ENCODE results near the gene REXO5. TPM values are rescaled to one million over a fixed set of nuclear protein-coding genes. Genes with fewer than 3 reads are reported as not detected.

Gene REXO5
- total RNA-seq, 1 experiment from 2014 or later: 6.7 TPM

GRCh38 chr16:20851601-20852000, 45.3 kb downstream of the REXO5 start:
- Histone ChIP-seq H3K79me1 (ENCODE audit: insufficient read depth, low read depth, low read length, poor library complexity, severe bottlenecking) (no peaks in the 10 kb centered on the region), H3K4me1 (ENCODE audit: insufficient read depth, low read length) (no peaks in the 10 kb centered on the region; the same call in 1 of the 2 replicates), H3K9me3 (ENCODE audit: control insufficient read depth, low read depth, low read length) (no peaks in the 10 kb centered on the region), H3K23me2 (ENCODE audit: insufficient read length, low read depth, low read length, poor library complexity, severe bottlenecking) (no peaks in the 10 kb centered on the region), H4K8ac (replicated peaks; ENCODE audit: insufficient read length, low read depth, low read length) (no peak overlapping the region), H3K79me2 (ENCODE audit: insufficient read depth, low read length) (no peaks in the 10 kb centered on the region), H3K9ac (ENCODE audit: extremely low read depth, insufficient read length, low read length) (no peak overlapping the region), H3K4me2 (ENCODE audit: insufficient read depth, insufficient read length, low read length) (no peak overlapping the region), H4K20me1 (ENCODE audit: control insufficient read depth, insufficient read depth, insufficient read length) (no peaks in the 10 kb centered on the region), H3K56ac (ENCODE audit: insufficient read length, low read depth, low read length) (no peak overlapping the region), H4K91ac (ENCODE audit: insufficient read length, low read depth, low read length) (no peak overlapping the region), H3K27me3 (ENCODE audit: insufficient read depth, low read length) (no peaks in the 10 kb centered on the region; the same call in 1 of the 2 replicates), H2BK120ac (ENCODE audit: low read depth, low read length, poor library complexity, severe bottlenecking) (no peak overlapping the region), H2BK20ac (ENCODE audit: low read depth, low read length, poor library complexity, severe bottlenecking) (no peak overlapping the region), H2BK12ac (ENCODE audit: insufficient read length, low read depth, low read length) (no peak overlapping the region), H3K14ac (ENCODE audit: insufficient read depth, low read length) (no peak overlapping the region), H3T11ph (ENCODE audit: low read length) (no peak overlapping the region), H3K27ac (ENCODE audit: insufficient read length, low read depth, low read length) (no peak overlapping the region), H4K5ac (ENCODE audit: insufficient read length, low read depth, low read length) (no peak overlapping the region), H3K4ac (ENCODE audit: low read depth, low read length) (no peak overlapping the region), H3K23ac (ENCODE audit: insufficient read length, low read depth, low read length) (no peak overlapping the region), H3K18ac (ENCODE audit: insufficient read length, low read depth, low read length) (no peak overlapping the region), H2AFZ (ENCODE audit: low read length) (no peak overlapping the region), H2AK5ac (ENCODE audit: insufficient read length, low read length) (no peak overlapping the region), H2BK5ac (ENCODE audit: insufficient read length, low read length) (no peak overlapping the region), H2BK15ac (ENCODE audit: low read depth, low read length) (no peak overlapping the region)
- Mint-ChIP-seq H3K27me3 (ENCODE audit: low read depth) (no peaks in the 10 kb centered on the region), H3K9me3 (no peaks in the 10 kb centered on the region), H3K4me3 (no peak overlapping the region), H3K27ac (peak overlapping the region in 1 of 3 experiments; percentile 75; a peak in 1 of 7 replicates), H3K4me1 (peaks cover 2% of the 10 kb centered on the region in 2 experiments; a peak in 3 of 4 replicates), H3K36me3 (ENCODE audit: insufficient read depth in 1 of 3, low read depth in 3 of 3) (peaks cover 3 to 14% (median 5%) of the 10 kb centered on the region in 3 experiments; a peak in 3 of 7 replicates)
- no peak for TF ChIP-seq CTCF (conservative IDR thresholded peaks at IDR 0.05)
- no peak for DNase-seq
- WGBS (ENCODE audit: extremely low coverage, insufficient read length, low lambda C conversion rate): no CpG with 5 or more reads among the region's 2 CpGs

Measured in H9 (cell line).